Activated CD4-positive, alpha-beta T cell treated with anti-CD3 and anti-CD28 coated beads, Interleukin-2, amount 10 ng/mL, durations not matched to agents 7 days and 5 days (primary cell): ENCODE results near the gene SMIM43. TPM values are rescaled to one million over a fixed set of nuclear protein-coding genes. Genes with fewer than 3 reads are reported as not detected.

ENCODE experiments used
- CTCF ChIA-PET: fragments of 350-600 bp; sonication (Branson Sonifier 250); formaldehyde crosslinking; loops from one replicate; lab custom pipeline; 2021; ENCODE audit warnings: antibody characterized with exemption; lab: Charles Lee
- POLR2A ChIA-PET: fragments of 350-600 bp; sonication (Branson Sonifier 250); formaldehyde crosslinking; loops from one replicate; lab custom pipeline; 2021; ENCODE audit warnings: antibody characterized with exemption; lab: Charles Lee
- DNase-seq: peaks from one replicate; pipeline ENCODE4 v3.0.0-alpha.2; 2020
- H3K27ac Mint-ChIP-seq: one replicate; pipeline ENCODE4 v1.8.0; 2021; ENCODE audit warnings: mild to moderate bottlenecking, moderate library complexity, mixed read lengths
- H3K27me3 Mint-ChIP-seq: one replicate; pipeline ENCODE4 v1.8.0; 2021; ENCODE audit warnings: mixed read lengths
- H3K36me3 Mint-ChIP-seq: one replicate; pipeline ENCODE4 v1.8.0; 2021; ENCODE audit warnings: low read depth, mixed read lengths
- H3K4me1 Mint-ChIP-seq: one replicate; pipeline ENCODE4 v1.8.0; 2021; ENCODE audit warnings: mixed read lengths
- H3K4me3 Mint-ChIP-seq: one replicate; pipeline ENCODE4 v1.8.0; 2021; ENCODE audit warnings: mild to moderate bottlenecking, moderate library complexity, mixed read lengths
- H3K9me3 Mint-ChIP-seq: one replicate; pipeline ENCODE4 v1.8.0; 2021; ENCODE audit warnings: mixed read lengths
- total RNA-seq, 2 experiments: library from RNA; stranded (reverse); gene quantifications; one replicate each; pipeline ENCODE4 v1.2.3, GENCODE V29; 2021

SMIM43 gene
- total RNA-seq = not detected

DNA sequence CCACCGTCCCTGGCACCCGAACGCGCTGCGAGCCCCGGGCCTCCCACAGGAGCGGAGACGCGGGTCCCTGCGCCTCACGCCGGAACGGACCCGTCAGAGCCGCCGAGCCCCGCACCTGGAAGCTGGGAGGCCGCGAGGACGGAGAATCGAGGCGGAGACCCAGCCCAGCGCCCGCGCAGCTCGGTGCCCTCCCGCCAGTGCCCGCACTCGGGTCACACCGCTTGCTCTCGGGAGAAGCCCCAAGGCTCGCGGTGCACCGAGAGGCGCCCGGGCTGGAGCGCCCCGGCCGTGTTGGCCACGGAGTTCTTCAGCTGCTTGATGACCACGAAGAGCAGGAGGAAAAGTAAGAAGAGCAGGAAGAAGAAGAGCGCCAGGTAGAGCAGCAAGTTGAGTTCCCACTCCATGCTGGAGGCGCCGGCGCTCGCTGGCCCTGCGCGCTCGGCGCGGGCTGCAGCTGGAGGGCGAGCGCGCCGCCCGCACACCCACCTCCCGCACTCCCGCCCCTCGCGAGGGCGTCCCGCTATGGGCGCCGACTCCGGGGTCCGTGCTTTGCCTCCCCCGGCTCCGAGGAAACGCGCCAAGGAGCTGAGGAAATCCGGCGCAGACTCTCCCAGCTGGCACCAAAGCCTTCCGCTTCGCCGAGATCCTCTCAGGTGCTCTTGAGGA, at the start of gene SMIM43:
SMIM43 (minus strand) TSS at position 463 of the 666 bp plus-strand sequence; CDS start at position 404, 59 bp downstream.
- ChIA-PET CTCF (no interaction called here), POLR2A (no interaction called here)
- Mint-ChIP-seq H3K27ac (no peak within 1 kb of the TSS), H3K36me3 (no peaks in the 10 kb centered on the region), H3K9me3 (no peaks in the 10 kb centered on the region), H3K4me3 (peak within 1 kb of the TSS; percentile 55), H3K27me3 (peaks cover 65% of the 10 kb centered on the region), H3K4me1 (peaks cover 12% of the 10 kb centered on the region)
- DNase-seq = no peak

- DNase-seq = no peak
- Mint-ChIP-seq H3K36me3 (peaks cover 69% of the 10 kb centered on the region), H3K9me3 (no peaks in the 10 kb centered on the region), H3K4me3 (no peak overlapping the region), H3K4me1 (peaks cover 63% of the 10 kb centered on the region), H3K27ac (no peak overlapping the region), H3K27me3 (no peaks in the 10 kb centered on the region)
- ChIA-PET CTCF (no interaction called here), POLR2A (no interaction called here)
Observed at GRCh38 chr4:121814756-121815155, 49.8 kb upstream of the SMIM43 start.

- CTCF ChIA-PET = interaction anchor here (1.2 to 1.6 kb wide), 2 partner anchors 9 to 25 kb away, joined by 3 read pairs; no protein-coding TSS in a partner anchor
- Mint-ChIP-seq H3K36me3 (peaks cover 50% of the 10 kb centered on the region), H3K27me3 (no peaks in the 10 kb centered on the region), H3K27ac (no peak overlapping the region), H3K4me1 (peaks cover 43% of the 10 kb centered on the region), H3K9me3 (no peaks in the 10 kb centered on the region), H3K4me3 (no peak overlapping the region)
- DNase-seq = no peak
- POLR2A ChIA-PET = no interaction called here
Observed at GRCh38 chr4:121811122-121811521, 46.2 kb upstream of the SMIM43 start.

DNA sequence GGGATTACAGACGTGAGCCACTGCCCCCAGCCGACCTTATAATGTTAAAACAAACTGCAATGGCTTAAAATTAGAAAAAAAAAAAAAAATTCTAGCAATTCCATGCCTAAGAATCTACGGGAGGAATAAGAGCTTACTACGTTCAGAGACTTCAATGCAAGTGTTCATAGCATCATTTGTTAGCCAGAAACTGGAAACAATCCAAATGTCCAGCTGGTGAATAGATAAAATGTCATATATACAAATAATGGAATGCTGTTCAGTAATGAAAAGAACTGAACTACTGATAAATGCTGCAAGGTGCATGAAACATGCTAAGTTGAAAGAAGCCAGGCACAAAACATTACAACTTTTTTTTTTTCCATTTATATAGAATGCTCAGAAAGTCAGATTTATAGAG, 41.4 kb upstream of the SMIM43 start:
- no peak overlapping the region for H3K27ac Mint-ChIP-seq
- ChIA-PET CTCF (interaction anchor here (0.6 kb wide), 1 partner anchor 13 kb away, joined by 3 read pairs; no protein-coding TSS in a partner anchor), POLR2A (no interaction called here)
- H3K36me3 Mint-ChIP-seq = peaks cover 53% of the 10 kb centered on the region
- peaks cover 46% of the 10 kb centered on the region for H3K4me1 Mint-ChIP-seq
- H3K4me3 Mint-ChIP-seq = no peak overlapping the region
- no peaks in the 10 kb centered on the region for H3K27me3 Mint-ChIP-seq
- H3K9me3 Mint-ChIP-seq = no peaks in the 10 kb centered on the region
- no peak for DNase-seq

GRCh38 chr4:121801715-121802075, 36.7 kb upstream of the SMIM43 start:
- ChIA-PET CTCF (interaction anchor here (1.2 kb wide), 1 partner anchor 9 kb away, joined by 3 read pairs; no protein-coding TSS in a partner anchor), POLR2A (interaction anchor here (0.6 kb wide), 1 partner anchor 41 kb away, joined by 3 read pairs; no protein-coding TSS in a partner anchor)
- Mint-ChIP-seq H3K27ac (peak overlapping the region; percentile 98), H3K4me1 (peaks cover 54% of the 10 kb centered on the region), H3K4me3 (peak overlapping the region; percentile 93), H3K9me3 (peaks cover 2% of the 10 kb centered on the region), H3K27me3 (no peaks in the 10 kb centered on the region), H3K36me3 (peaks cover 30% of the 10 kb centered on the region)
- DNase-seq = no peak

DNA sequence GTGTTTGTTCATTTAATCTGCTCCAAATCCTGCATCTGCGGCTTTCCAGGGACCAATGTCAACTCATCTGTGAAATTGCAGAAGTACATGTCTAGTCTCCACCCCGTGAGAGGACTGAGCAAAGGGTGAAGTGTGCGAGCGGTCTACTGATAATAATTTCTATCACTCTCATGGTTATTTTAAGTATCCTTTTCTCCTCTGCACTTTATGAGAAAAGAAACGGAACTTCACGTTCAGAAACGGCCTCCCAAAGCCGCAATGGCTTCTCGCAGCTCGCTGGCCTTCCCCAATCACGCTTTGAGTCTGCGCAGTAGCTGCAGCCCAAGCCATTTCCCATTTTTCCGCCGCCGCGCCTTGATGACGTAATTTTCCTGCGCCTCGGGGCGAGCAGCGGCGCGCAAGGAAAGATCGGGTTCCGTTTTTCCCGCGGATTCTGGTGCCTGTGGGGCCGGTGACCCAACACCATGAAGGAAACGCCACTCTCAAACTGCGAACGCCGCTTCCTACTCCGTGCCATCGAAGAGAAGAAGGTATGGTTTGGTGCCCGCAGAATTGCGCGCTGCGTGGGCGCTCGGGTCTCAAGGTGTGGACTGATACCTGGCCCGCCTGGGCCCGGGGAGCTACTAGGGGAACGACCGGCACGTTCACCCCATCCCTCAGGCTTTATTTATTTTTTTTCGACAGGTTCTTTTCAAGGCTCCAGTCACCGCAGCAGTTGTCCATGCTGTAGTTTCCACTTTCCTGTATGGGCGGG, 36.2 kb upstream of the SMIM43 start, which contains the start of gene EXOSC9:
EXOSC9 (plus strand) TSS at position 363 of the 754 bp plus-strand sequence; CDS start at position 465, 102 bp downstream.
- H3K27ac Mint-ChIP-seq = peak within 1 kb of the TSS; percentile 98
- peak; percentile 94 for DNase-seq
- H3K4me1 Mint-ChIP-seq = peaks cover 52% of the 10 kb centered on the region
- POLR2A ChIA-PET = interaction anchor here (0.6 kb wide), 1 partner anchor 40 kb away, joined by 3 read pairs; no protein-coding TSS in a partner anchor
- H3K36me3 Mint-ChIP-seq = peaks cover 25% of the 10 kb centered on the region
- H3K27me3 Mint-ChIP-seq = no peaks in the 10 kb centered on the region
- peak within 1 kb of the TSS; percentile 93 for H3K4me3 Mint-ChIP-seq
- CTCF ChIA-PET = interaction anchor here (0.8 kb wide), 1 partner anchor 25 kb away, joined by 3 read pairs; no protein-coding TSS in a partner anchor
- H3K9me3 Mint-ChIP-seq = peaks cover 2% of the 10 kb centered on the region

- CTCF ChIA-PET = interaction anchor here (0.8 kb wide), 1 partner anchor 26 kb away, joined by 3 read pairs; no protein-coding TSS in a partner anchor
- Mint-ChIP-seq H3K36me3 (peaks cover 25% of the 10 kb centered on the region), H3K4me1 (peaks cover 57% of the 10 kb centered on the region)
Observed at GRCh38 chr4:121800638-121800960, 35.6 kb upstream of the SMIM43 start.

GRCh38 chr4:121799867-121800501, 35.0 kb upstream of the SMIM43 start:
- CTCF ChIA-PET = no interaction called here
- POLR2A ChIA-PET = no interaction called here
- peaks cover 20% of the 10 kb centered on the region for H3K36me3 Mint-ChIP-seq
- peak overlapping the region; percentile 98 for H3K27ac Mint-ChIP-seq
- H3K9me3 Mint-ChIP-seq = peaks cover 2% of the 10 kb centered on the region
- peak overlapping the region; percentile 93 for H3K4me3 Mint-ChIP-seq
- DNase-seq = no peak
- no peaks in the 10 kb centered on the region for H3K27me3 Mint-ChIP-seq
- H3K4me1 Mint-ChIP-seq = peaks cover 56% of the 10 kb centered on the region

More at GRCh38 chr4:121800638-121800960, 35.6 kb upstream of the SMIM43 start:
- Mint-ChIP-seq H3K9me3 (peaks cover 2% of the 10 kb centered on the region), H3K4me3 (peak overlapping the region; percentile 93), H3K27ac (peak overlapping the region; percentile 98), H3K27me3 (no peaks in the 10 kb centered on the region)
- POLR2A ChIA-PET = no interaction called here
- DNase-seq = no peak

- Mint-ChIP-seq H3K4me3 (peak overlapping the region; percentile 12), H3K36me3 (peaks cover 16% of the 10 kb centered on the region), H3K4me1 (peaks cover 55% of the 10 kb centered on the region), H3K27ac (peak overlapping the region; percentile 98), H3K27me3 (peaks cover 3% of the 10 kb centered on the region), H3K9me3 (peaks cover 2% of the 10 kb centered on the region)
- DNase-seq = no peak
- ChIA-PET POLR2A (no interaction called here), CTCF (no interaction called here)
Observed at GRCh38 chr4:121799208-121799823, 34.4 kb upstream of the SMIM43 start.

DNA sequence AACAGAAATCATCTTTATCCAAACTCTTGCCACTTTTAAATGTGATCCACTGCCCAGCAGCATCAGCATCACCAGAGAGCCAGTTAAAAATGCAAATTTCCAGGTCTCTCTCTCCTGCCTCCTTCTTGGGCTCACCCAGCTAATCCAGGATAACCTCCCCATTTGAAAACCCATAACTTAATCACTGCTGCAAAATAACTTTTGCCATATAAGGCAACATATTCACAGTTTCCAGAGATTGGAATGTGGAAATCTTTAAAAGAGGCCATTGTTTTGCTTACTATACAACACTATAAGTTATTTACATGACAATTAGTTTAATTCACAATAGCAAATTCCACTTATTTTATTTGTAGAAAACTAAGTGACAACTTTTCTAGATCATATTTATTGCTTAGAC, 31.3 kb upstream of the SMIM43 start:
- Mint-ChIP-seq H3K4me3 (no peak overlapping the region), H3K27me3 (peaks cover 5% of the 10 kb centered on the region), H3K4me1 (peaks cover 39% of the 10 kb centered on the region), H3K27ac (peak overlapping the region; percentile 10), H3K36me3 (peaks cover 2% of the 10 kb centered on the region), H3K9me3 (peaks cover 2% of the 10 kb centered on the region)
- DNase-seq = no peak
- CTCF ChIA-PET = interaction anchor here (0.7 kb wide), 1 partner anchor 15 kb away, joined by 3 read pairs; no protein-coding TSS in a partner anchor
- POLR2A ChIA-PET = interaction anchor here (0.6 kb wide), 2 partner anchors 38 to 98 kb away, joined by 3 to 6 read pairs; no protein-coding TSS in a partner anchor

GRCh38 chr4:121794505-121795188, 29.7 kb upstream of the SMIM43 start:
- no peaks in the 10 kb centered on the region for H3K9me3 Mint-ChIP-seq
- ChIA-PET CTCF (no interaction called here), POLR2A (no interaction called here)
- no peaks in the 10 kb centered on the region for H3K36me3 Mint-ChIP-seq
- peaks cover 23% of the 10 kb centered on the region for H3K4me1 Mint-ChIP-seq
- DNase-seq = no peak
- no peak overlapping the region for H3K27ac Mint-ChIP-seq
- H3K27me3 Mint-ChIP-seq = peaks cover 5% of the 10 kb centered on the region
- no peak overlapping the region for H3K4me3 Mint-ChIP-seq

DNA sequence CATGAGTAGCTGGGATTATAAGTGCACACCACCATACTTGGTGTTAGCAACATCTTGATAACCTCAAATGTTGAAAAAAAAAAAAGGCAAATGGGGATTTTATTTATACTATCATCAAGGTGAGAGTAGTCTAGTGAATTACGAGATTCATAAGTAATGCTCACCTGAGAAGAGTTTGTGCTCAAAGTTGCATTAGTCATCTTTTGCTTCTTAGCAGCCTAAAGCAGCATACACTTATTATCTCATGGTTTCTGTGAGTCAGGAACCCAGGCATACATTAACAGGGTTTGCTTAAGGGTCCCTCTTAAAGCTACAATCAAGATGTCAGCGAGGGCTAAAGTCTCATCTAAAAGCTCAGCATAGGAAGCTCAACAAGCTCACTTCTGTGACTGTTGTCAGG, 28.0 kb upstream of the SMIM43 start:
- H3K9me3 Mint-ChIP-seq = no peaks in the 10 kb centered on the region

More for the DNA sequence above, 28.0 kb upstream of the SMIM43 start:
- ChIA-PET POLR2A (no interaction called here), CTCF (interaction anchor here (0.8 to 1.1 kb wide), 2 partner anchors 24 to 26 kb away, joined by 3 to 4 read pairs; no protein-coding TSS in a partner anchor)
- no peaks in the 10 kb centered on the region for H3K36me3 Mint-ChIP-seq
- no peak overlapping the region for H3K27ac Mint-ChIP-seq
- DNase-seq = no peak
- H3K4me1 Mint-ChIP-seq = peaks cover 23% of the 10 kb centered on the region
- peaks cover 8% of the 10 kb centered on the region for H3K27me3 Mint-ChIP-seq
- H3K4me3 Mint-ChIP-seq = no peak overlapping the region
